ENCODE results near the gene LACRT.

DNA sequence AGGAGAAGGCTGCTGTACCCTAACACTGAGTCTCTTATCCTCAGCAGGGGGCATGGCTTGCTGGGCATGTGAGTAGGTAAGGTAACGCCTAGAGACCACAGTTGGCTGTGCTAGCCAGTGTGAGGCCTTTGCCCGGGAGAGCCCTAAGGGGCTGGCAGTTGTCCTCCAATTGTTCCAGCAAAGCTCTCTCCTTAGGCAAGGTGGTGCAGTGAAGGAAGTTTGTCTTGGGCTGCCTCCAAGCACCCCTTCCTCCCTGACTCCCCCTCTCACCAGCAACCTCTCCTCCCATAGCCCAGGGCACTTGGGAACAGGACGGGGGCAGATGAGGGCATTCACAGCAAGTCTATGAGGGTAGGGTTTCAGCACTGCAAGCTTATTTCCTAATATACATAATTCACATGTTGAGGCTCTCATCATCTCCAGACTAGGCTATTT, 23.0 kb downstream of the LACRT start:
- no peak for TF ChIP-seq TARDBP (IDR thresholded peaks at IDR 0.05)
- no peak for TF ChIP-seq FOXK2 (IDR thresholded peaks at IDR 0.05)
- TF ChIP-seq SUZ12 (IDR thresholded peaks at IDR 0.05), result no peak
- TF ChIP-seq ELF4 (IDR thresholded peaks at IDR 0.05), result no peak
- TF ChIP-seq FOXA1 (IDR thresholded peaks at IDR 0.05), result no peak
- TF ChIP-seq, protein P1, sequence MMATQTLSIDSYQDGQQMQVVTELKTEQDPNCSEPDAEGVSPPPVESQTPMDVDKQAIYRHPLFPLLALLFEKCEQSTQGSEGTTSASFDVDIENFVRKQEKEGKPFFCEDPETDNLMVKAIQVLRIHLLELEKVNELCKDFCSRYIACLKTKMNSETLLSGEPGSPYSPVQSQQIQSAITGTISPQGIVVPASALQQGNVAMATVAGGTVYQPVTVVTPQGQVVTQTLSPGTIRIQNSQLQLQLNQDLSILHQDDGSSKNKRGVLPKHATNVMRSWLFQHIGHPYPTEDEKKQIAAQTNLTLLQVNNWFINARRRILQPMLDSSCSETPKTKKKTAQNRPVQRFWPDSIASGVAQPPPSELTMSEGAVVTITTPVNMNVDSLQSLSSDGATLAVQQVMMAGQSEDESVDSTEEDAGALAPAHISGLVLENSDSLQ (IDR thresholded peaks at IDR 0.05), result no peak
- no peak for TF ChIP-seq FOXM1 (IDR thresholded peaks at IDR 0.05; ENCODE audit: borderline replicate concordance)
- TF ChIP-seq SP1 (IDR thresholded peaks at IDR 0.05), result no peak
